GM18498 (cell line): ENCODE results near the gene NUP210.

Experiments
- ATAC-seq: cut with Tn5 transposase; IDR thresholded peaks from one replicate; pipeline ENCODE4 v1.9.1; 2021; ENCODE audit warnings: mild to moderate bottlenecking, moderate library complexity; ENCODE audit not compliant: unreplicated experiment

Gene NUP210

GRCh38 chr3:13277860-13278531, 142.1 kb downstream of the NUP210 start:
- no peak for ATAC-seq

- ATAC-seq, result no peak
Measured at GRCh38 chr3:13277196-13277813, 142.8 kb downstream of the NUP210 start.

- no peak for ATAC-seq
Measured at GRCh38 chr3:13276438-13277195, 143.5 kb downstream of the NUP210 start.

GRCh38 chr3:13275376-13276005, 144.6 kb downstream of the NUP210 start:
- no peak for ATAC-seq

GRCh38 chr3:13274551-13275332, 145.4 kb downstream of the NUP210 start:
- ATAC-seq, result no peak

- no peak for ATAC-seq
Measured at GRCh38 chr3:13274125-13274524, 146.0 kb downstream of the NUP210 start.

GRCh38 chr3:13273604-13274105, 146.5 kb downstream of the NUP210 start:
- no peak for ATAC-seq

- ATAC-seq, result no peak
Measured at GRCh38 chr3:13272831-13273603, 147.1 kb downstream of the NUP210 start.

GRCh38 chr3:13269711-13270378, 150.3 kb downstream of the NUP210 start:
- ATAC-seq, result no peak

- ATAC-seq, result no peak
Measured at GRCh38 chr3:13268961-13269441, 151.1 kb downstream of the NUP210 start.

GRCh38 chr3:13268120-13268519, 152.0 kb downstream of the NUP210 start:
- ATAC-seq, result no peak

- ATAC-seq, result no peak
Measured at GRCh38 chr3:13266651-13267362, 153.3 kb downstream of the NUP210 start.
